ENCODE data around the gene CPN2.
A peak's percentile ranks its signal among the peaks of the same experiment; 100 is the strongest.

CPN2 gene

DNA sequence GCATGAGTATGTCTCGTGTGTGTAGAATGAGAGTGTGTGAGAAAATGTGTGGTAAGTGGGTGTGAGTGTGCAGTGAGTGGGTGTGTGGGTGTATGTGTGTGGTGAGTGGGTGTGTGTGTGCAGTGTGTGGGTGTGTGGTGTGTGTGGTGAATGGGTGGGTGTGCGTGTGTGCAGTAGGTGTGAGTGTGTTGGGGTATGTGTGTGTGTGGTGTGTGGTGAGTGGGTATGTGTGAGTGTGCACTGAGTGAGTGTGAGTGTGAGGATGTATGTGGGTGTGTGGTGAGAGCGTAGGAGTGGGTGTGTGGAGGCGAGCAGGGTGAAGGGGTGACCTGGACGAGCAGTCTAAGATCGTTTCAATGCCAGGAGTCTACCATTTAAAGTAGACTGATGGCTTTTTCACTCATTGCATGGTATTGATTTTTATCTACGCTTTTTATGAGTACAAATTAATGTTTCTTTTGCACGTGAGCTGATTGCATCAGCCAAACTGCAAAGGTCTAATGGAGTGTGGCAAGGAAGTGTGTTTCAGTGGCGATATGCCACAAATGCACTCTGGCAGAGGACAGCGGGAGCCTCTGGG, 1.6 kb upstream of the CPN2 start:
- no peak for DNase-seq (ENCODE audit: low read depth)

DNA sequence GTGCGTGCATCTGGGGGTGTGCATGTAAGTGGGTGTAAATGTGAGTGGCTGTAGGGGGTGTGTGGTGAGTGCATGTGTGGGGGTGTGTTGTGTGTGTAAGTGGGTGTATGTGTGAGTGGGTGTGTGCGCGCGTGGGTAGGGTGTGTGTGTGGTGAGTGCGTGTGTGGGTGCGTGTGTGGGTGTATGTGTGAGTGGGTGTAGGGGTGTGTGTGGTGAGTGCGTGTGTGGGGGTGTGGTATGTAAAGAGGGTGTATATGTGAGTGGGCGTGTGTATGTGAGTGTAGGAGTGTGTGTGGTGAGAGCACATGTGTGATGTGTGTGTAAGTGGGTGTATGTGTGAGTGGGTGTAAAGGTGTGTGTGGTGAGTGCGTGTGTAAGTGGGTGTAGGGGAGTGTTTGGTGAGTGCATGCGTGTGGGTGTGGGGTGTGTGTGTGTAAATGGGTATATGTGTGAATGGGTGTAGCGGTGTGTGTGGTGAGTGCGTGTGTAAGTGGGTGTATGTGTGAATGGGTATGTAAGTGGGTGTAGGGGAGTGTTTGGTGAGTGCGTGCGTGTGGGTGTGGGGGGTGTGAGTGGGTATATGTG, 916 bp upstream of the CPN2 start:
- no peak for DNase-seq (ENCODE audit: low read depth)

DNA sequence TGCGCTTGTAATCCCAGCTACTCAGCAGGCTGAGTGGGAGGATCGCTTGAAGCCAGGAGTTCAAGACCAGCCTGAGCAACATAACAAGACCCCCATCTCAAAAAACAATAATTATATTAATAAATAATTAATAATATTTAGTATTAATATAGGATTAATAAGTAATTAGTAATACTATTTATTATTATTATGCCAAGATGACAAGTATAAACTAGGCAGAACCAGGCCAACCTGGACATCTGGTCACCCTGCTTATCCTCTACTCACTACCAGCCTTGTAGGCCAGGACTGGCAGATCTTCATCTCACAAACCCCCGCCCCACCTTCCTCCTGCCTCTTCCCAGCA, 429 bp downstream of the CPN2 start:
- DNase-seq (ENCODE audit: low read depth), result no peak

DNA sequence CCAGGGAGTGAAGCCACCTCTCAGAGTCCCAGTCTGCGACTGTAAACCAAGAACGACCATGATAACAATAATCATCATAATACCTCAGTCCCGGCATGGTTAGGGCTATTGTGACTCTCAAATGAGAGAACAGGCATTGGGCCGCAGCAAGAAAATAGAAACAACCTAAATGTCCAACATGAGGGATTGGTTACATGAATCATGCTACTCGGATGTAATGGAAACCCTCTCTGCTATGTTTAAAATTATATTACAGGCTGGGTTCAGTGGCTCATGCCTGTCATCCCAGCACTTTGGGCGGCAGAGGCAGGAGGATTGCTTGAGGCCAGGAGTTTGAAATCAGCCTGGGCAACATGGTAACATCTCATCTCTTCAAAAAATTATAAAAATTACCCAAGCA, 2.8 kb downstream of the CPN2 start:
- no peak for DNase-seq (ENCODE audit: low read depth)

DNA sequence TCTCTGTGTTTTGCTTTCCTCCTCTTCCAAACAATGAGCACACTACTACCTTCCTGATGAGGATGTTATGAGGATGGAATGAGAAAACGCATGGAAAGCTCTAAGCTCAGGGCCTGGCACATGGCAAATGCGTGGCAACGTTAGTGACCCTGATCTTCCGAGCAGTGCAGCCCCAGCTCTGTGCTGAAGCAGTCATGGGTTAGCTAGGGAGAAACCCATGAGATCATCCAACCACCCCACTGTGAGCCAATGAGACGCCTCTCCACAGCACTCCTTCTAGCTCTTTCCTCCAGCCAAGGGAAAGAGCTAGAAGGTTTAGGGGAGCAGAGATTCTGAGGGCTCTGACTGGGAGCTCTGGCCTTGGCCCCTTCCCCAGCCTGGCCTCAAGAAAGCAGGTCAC, 4.5 kb downstream of the CPN2 start:
- DNase-seq (ENCODE audit: low read depth), result no peak

DNA sequence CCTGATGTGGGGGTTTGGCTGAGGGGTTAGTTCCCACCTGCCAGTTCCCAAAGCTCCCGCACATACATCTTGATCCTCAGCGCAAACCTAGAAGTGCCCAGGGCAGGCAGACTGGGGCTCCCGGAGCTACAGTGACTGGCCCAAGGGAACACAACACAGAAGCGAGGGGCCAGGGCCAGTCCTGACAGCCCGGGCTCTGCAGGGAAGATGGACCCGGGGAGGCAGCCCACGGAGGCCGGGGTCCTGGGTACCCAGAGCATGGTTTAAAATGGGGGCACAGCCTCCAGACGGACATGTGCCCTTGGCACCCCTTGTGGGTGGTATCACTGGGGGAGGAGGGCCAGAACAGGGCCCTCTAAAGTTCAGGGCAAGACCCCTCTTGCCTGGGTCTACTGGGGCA, 5.1 kb downstream of the CPN2 start:
- no peak for DNase-seq (ENCODE audit: low read depth)

DNA sequence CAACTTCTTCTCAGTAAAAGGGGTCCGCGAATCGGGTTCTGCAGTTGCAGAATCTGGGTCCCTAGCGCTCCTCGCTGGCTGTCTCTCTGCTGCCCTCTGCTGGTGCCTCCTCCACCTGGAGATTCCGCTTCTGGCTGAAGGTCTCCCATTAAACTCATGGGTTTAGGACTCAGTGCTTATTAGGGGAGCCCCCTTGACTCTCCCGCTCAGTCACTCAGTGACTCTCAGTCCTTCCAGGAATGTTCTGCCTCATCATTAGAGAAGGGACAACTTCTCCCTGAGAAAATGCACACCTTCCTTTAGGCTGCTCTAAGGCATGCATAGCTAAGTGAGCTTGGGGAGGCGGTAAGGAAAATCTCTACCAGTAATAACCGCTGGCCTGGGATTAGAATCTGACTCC, 7.1 kb downstream of the CPN2 start:
- no peak for DNase-seq (ENCODE audit: low read depth)

DNA sequence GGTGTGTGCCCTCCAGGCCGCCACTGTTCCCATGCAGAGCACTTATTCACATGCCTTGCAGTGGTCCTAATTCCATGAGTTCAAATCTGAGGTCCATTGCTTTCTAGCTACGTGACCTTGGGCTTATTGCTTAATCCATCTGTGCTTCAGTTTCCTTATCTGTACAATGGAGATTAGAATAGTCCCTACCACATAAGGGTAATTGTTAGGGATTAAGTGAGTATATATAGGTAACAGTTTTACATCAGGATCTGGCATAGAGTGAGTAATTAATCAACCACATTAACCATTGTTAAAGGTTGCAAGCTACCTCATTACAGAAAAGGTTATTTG, 7.6 kb downstream of the CPN2 start:
- no peak for DNase-seq (ENCODE audit: low read depth)

DNA sequence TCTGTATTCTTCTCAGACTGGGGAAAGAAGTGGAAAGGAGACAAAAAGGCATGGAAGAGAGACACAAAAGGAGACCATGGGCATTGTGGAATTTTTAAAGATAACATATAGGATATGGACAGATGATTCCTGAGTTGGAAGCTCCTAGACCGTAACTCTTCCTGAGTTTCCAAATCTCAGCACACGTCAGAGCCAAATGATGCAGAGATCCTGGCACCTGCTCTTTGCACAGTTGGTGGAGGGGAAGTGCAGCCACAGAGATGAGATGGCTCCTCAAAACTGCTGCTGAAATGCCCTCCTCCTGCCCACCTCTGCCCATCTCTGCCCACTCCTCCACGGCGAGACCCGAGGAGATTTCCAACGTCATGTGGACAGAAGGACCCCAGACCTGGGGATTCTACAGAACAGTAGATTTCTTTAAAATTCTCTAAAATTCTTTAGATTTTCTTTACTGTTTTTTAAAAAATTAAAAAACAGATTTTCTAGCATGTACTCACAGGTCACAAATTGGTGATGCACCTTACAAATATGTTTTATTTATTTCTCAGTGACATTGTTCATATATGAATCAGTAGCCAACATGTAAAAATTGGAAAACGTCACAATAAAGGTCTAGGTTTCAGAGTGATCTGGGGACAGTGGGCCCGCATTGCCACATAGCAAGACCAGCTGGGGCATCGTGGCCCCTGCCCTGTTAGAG, 8.1 kb downstream of the CPN2 start:
- no peak for DNase-seq (ENCODE audit: low read depth)

DNA sequence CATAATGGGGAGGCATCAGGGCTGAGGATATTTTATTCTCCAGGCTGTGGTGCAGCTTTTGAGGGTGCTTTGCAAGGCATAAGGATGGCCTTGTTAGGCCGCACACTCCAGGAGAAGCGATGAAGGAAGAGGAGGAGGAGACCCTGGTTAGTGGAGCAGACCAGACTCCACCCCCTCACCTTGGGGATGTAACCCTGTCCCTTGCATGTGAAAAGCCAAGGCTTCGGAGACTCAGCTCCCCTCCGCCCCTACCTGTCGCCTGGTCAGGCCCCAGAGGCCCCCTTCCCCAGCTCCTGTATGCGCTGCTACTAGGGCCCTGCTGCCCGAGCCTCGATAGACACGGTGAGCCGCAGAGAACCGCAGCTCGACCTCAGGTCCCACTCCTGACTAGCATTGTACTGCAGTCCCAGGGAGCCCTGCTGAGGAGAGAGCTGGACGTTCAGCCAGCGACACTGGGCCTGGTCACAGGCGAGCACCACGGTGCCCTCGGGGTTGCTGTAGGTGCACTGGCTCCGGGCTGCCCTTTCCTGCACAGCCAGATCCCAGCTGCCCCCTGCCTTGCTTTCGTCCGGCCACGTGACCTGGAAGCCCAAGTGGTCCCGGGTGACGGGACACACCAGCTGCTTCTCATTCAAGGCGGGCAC, 10.2 kb downstream of the CPN2 start:
- no peak for DNase-seq (ENCODE audit: low read depth)

DNA sequence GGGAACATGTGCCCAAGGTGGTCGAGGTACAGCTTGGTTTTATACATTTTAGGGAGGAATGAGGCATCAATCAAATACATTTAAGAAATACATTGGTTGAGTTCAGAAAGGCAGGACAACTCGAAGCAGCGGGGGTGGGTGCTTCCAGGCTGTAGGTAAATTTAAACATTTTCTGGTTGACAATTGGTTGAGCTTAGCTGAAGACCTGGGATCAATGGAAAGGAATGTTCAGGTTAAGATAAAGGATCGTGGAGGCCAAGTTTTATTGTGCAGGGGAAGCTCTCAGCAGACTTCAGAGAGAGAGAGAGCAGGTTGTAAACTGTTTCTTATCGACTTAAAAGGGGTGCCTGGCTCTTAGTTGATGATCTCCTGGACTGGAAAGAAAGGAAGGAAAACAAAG, 11.3 kb downstream of the CPN2 start:
- DNase-seq (ENCODE audit: low read depth), result no peak

DNA sequence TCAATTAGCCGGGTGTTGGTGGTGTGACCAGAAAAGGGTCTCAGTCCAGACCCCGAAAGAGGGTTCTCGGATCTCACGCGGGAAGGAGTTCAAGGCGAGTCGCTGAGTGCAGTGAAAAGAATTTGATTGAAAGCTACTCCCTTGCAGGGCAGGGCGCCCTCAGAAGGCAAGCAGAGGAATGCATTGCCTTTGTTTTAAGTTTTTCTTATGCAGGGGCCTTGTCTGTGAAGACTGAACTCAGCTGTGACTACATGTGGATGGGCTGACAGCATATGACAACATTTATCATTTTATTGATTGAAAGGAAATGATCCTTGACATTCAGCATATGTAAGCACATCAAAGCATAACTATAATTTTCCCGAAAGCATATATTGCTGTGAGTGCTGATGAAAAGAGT, 11.8 kb downstream of the CPN2 start:
- DNase-seq (ENCODE audit: low read depth), result no peak

DNA sequence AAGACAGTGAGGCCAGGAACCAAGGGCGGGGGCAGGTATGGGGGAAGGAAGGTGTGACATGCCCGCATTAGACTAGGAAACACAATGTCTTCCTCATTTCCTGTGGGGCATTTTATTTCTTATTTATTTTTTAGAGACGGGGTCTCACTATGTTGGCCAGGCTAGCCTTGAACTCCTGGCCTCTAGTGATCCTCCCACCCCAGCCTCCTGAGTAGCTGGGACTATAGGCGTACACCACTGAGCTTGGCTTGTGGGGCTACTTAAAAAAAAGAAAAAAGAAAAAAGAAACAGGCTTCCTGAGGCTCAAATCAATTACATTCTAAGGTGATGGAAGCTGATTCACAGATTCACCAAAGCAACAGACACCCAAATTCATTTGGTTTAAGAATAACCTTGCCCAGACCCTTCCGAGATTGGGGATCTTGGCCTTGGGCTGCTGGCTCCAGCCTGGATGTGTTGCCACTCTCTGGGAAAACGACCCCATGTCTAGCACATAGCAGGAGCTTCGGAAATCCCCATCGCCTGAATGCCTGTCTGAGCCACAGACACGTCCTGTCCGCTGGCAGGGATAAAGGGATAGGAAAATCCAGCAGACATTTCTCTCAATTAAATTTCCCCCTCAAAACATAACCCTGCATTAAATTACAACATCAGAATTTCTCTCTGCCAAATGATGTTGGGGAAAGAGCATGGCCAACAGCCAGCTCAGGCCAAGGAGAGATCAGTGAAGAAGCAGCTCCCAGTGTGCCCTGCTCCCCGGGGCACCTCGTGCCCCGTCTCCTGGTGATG, 13.0 kb downstream of the CPN2 start:
- no peak for DNase-seq (ENCODE audit: low read depth)

DNA sequence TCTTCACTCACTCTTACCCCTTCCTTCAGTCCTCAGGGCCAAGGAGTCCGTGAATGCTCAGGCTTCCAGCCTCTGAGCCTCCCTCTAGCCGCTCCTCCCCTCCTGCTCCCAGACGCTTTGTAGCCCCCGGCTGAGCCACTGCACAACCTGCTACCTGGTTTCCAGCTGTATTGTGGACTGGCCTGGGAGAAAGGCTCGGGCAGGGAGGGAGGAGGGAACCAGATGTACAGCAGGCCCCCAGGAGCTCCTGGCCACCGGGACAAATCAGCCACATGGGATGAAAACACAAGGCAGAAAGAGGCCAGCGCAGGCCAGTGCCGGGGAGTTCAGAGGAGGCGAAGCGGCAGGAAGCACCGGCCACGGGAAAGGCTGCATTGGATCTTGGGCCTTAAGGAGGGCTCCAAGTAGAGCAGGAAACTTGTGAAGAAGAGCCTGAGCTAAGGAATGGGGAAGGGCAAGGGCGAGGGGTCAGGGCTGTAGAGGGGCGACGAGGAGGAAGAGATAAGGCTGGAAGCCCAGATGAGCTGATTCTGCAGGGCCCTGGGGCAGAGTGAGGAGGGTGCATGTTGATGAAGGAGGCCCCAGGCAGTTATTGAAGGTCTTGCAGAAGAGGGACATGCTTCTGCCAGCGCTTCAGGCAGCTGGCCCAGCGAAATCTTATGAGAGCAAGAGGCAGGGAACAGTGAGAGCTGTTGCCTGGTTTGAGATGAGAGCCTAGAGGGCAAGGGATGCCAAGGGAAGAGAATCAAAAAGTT, 14.3 kb downstream of the CPN2 start:
- no peak for DNase-seq (ENCODE audit: low read depth)

DNA sequence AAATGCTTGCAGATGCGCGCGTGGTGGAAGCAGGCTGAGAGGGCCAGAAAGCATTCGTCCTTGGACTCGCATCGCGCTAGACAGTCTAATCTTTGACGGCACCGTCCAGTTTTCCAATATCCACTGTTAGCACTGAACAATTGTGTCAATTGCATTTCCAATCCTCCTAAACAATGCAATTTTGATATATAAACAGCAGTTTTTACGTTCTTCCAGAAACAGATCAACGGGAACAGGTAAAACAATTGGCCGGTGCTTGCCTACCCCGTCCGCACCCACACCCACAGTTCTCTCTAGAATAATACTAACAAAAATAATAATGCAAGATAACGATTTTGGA, 17.2 kb downstream of the CPN2 start:
- no peak for DNase-seq (ENCODE audit: low read depth)

DNA sequence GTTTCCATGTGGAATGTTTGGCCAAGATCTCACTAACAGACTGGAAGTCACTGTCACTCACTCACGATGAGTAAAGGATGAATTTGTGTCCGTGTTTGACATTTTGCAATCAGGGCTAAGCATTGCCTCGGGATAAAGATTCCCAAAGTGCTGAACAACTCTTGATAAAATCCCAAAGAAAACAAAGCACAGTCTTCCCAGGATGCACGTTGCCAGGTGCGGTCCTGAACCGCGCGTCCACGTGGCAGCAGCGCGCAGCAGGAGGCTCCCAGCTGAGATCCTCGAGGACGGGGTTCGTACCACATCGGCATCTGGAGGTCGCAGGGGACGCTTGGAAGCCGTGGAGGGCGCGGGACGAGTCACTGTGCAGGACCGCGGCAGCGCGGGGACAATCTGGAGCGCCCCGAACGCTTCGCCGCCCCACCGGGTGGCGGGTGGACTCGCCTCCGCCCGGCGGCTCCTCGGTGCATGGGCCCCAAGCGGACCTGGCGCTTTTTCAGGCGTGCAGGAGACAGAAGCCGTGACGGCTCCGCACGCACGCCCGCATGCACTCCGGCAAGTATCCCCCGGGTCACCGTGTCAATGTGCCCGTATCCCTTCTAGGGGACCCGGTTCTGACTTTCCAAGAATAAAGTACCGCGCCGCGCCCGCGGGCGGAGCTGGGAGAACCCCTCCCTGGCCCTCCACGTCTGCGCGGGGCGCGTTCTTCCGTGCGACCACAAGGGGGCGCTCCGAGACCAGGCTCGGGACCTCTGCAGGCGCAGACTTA, 17.7 kb downstream of the CPN2 start:
- DNase-seq (ENCODE audit: low read depth), result peak; percentile 64

DNA sequence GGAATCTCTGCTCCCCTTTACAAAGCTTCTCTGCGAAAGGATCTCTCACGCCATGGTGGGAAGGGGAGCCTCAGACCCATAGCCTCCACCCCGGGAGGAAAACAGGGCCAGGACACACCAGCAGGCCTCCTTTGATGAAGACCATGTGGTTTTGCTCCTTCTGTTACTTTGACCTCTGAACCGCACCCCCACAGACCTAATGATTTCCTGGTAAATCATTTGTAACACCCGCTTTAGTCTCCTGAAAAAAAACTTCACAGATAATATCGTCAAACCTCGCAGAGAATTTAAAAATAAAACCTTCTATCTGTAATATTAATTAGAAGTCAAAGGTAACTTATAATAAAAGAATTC, 18.3 kb downstream of the CPN2 start:
- DNase-seq (ENCODE audit: low read depth), result no peak

DNA sequence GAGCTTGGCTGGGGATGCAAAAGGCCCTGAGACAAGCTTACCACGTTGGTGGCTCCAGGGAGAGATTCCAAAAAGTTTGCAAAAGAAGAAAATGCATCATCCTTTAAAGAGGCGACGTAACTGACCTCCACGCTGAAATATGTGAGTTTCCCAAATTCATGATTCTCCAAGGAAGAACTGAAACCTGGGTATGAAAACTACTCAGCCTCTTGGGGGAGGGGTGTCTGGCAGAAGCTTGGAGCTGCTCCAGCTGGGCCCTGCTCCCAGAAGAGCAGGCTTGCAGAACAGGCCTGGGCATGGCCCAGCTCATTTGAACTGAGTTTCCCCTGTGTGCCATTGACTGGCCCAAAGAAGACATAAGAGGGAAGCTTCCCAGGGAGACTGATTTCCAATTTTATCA, 20.5 kb downstream of the CPN2 start:
- no peak for DNase-seq (ENCODE audit: low read depth)

DNA sequence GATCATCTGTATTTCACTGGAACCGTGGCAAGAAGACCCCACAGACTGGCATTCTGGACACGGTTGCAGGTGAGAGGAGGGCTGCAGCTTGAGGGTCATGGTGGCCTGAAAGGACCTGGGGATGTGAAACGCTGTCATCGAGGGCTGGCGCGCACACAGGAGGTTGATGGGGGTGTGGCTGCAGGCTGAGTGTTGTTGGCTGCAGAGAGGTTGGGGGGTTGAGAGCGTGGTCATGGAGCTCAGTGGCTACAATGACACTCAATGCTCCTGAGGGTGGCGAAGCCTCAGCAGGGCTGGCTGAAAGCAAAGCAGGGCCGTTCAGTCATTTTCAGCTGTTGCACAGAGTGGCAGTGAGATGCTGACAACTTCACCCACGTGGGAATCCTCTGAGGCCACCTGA, 21.0 kb downstream of the CPN2 start:
- no peak for DNase-seq (ENCODE audit: low read depth)

DNA sequence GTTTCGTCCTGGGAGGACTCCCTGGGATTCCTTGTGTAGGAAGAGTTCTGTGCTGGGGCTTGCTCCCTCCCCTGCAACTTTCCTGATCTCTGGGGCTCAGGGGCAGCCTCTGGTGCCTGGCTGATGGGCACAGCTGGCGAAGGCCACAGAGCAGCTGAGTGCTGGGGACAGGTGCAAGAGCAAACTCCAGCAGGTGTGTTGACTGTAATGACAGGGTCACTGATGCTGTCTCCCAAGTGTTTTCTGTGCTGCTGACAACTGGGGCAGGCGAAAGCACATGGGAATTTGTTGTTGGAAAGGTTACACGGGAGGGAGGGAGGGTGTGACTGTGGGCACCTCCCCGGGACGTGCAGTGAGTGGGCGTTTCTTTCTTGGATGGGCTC, 21.6 kb downstream of the CPN2 start:
- no peak for DNase-seq (ENCODE audit: low read depth)

DNA sequence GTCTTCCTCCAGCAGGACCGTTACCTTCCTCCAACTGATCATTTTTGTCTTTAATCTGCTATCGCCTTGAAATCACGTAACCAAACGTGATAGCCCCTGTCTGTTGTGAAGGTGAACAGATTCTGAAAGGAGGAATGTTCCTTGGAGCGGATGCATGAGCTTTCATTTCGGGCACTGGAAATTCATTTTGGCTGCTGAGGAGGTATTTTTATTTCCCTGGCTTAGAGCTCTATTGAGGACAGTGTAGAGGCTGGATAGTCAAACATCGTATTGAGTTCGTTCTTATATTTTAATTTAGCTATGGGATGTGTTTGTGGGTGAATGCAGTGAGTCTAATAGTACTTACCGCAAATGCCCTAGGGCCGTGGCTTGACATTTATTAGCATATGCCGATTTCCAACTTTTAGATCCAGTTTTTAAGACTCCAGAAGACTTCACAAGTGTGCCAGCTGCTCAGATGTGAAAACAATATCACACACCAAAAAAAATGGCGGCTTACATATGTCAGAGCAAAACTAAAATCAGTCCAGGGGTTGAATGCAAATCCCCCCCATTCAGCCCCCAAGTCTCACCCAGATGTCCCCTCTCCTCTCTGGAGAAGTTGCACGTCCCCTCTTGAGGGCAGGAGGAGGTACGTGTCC, 22.1 kb downstream of the CPN2 start:
- no peak for DNase-seq (ENCODE audit: low read depth)

Measured in GM04504 (cell line).